Testis (tissue), 2 donors: ENCODE data around the gene THEMIS2.

Experiments used
- POLR2A ChIP-seq: fragments of 450-650 bp; IDR thresholded peaks from one replicate; pipeline ENCODE4 v1.6.1; 2017; ENCODE audit warnings: antibody characterized with exemption, mild to moderate bottlenecking, moderate library complexity
- TF ChIP-seq, protein P1 (sequence below), 3 experiments: fragments of 450-650 bp in 2 of 3; fragments of 200-600 bp in 1 of 3; sonication (generic) in 1 of 3; IDR thresholded peaks; one replicate each; pipeline ENCODE4 v1.5.1; 2016 to 2019; ENCODE audit warnings: antibody characterized with exemption in 3 of 3, mild to moderate bottlenecking in 2 of 3, moderate library complexity in 1 of 3

- no peak for TF ChIP-seq POLR2A
- TF ChIP-seq, protein P1, sequence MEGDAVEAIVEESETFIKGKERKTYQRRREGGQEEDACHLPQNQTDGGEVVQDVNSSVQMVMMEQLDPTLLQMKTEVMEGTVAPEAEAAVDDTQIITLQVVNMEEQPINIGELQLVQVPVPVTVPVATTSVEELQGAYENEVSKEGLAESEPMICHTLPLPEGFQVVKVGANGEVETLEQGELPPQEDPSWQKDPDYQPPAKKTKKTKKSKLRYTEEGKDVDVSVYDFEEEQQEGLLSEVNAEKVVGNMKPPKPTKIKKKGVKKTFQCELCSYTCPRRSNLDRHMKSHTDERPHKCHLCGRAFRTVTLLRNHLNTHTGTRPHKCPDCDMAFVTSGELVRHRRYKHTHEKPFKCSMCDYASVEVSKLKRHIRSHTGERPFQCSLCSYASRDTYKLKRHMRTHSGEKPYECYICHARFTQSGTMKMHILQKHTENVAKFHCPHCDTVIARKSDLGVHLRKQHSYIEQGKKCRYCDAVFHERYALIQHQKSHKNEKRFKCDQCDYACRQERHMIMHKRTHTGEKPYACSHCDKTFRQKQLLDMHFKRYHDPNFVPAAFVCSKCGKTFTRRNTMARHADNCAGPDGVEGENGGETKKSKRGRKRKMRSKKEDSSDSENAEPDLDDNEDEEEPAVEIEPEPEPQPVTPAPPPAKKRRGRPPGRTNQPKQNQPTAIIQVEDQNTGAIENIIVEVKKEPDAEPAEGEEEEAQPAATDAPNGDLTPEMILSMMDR (IDR thresholded peaks at IDR 0.05) = no peak
These were observed 58.8 kb downstream of the THEMIS2 start for GRCh38 chr1:27931184-27931583.
